Gastrocnemius medialis (tissue), 4 donors: ENCODE measurements around the gene ACACA.

ENCODE experiments used
- POLR2A ChIP-seq, 2 donors: fragments of 450-650 bp; IDR thresholded peaks; one replicate each; pipeline ENCODE4 v1.6.1; 2017; ENCODE audit warnings: antibody characterized with exemption in 2 of 2, mild to moderate bottlenecking in 2 of 2, moderate library complexity in 2 of 2
- TF ChIP-seq, protein P1 (sequence below), 5 experiments: fragments of 450-650 bp in 3 of 5; fragments of 200-600 bp in 2 of 5; sonication (generic) in 2 of 5; IDR thresholded peaks in 4 of 5; conservative IDR thresholded peaks in 1 of 5; 1 replicate in 4 of 5; 2 replicates in 1 of 5; pipeline ENCODE4 v1.5.1; 2016 to 2019; ENCODE audit warnings: antibody characterized with exemption in 5 of 5, mild to moderate bottlenecking in 3 of 5, moderate library complexity in 3 of 5

DNA sequence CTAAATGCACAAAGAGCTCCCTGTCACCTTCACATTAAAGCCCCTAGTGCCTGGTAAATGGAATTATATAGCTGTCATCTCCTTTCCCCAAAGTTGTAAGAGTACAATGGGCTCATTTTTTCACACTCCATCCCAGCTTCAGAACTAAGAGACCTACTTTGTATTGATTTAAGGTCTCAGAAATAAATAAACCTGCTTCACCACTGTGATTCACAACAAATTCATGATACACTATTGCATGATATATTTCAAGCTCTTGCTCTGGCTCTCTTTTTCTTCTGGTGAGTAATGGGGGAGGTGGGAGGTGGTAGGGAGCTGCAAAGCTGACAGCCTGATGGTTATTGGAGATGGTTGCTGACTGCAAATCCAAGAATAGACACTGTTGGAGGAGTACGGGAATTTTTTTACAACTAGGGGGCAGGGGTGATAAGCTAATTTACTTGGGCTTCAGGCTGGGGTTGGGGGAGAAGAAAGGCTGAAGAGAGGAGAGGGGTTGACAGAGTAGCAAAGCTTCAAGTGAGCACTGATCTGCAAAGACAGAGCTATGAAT lies 268.0 kb downstream of the ACACA start:
- TF ChIP-seq, protein P1, sequence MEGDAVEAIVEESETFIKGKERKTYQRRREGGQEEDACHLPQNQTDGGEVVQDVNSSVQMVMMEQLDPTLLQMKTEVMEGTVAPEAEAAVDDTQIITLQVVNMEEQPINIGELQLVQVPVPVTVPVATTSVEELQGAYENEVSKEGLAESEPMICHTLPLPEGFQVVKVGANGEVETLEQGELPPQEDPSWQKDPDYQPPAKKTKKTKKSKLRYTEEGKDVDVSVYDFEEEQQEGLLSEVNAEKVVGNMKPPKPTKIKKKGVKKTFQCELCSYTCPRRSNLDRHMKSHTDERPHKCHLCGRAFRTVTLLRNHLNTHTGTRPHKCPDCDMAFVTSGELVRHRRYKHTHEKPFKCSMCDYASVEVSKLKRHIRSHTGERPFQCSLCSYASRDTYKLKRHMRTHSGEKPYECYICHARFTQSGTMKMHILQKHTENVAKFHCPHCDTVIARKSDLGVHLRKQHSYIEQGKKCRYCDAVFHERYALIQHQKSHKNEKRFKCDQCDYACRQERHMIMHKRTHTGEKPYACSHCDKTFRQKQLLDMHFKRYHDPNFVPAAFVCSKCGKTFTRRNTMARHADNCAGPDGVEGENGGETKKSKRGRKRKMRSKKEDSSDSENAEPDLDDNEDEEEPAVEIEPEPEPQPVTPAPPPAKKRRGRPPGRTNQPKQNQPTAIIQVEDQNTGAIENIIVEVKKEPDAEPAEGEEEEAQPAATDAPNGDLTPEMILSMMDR (IDR thresholded peaks at IDR 0.05 in 4 of 5, conservative IDR thresholded peaks at IDR 0.05 in 1 of 5) = no peak
- no peak for TF ChIP-seq POLR2A (IDR thresholded peaks at IDR 0.05)
